IMR-90 (cell line): ENCODE measurements around the gene RASA1. TPM values are rescaled to one million over a fixed set of nuclear protein-coding genes. Genes with fewer than 3 reads are reported as not detected.

Source experiments
- ATAC-seq: fragments of 200-7000 bp; cut with Tn5 transposase; 2 replicates; pipeline ENCODE4 v1.9.1; 2020; ENCODE audit warnings: low read depth, mild to moderate bottlenecking, moderate library complexity
- BruUV-seq: library from RNA; stranded (reverse); fragments of 400-500 nt; replicated peaks from 2 replicates; lab custom pipeline; 2021; lab: Mats Ljungman, UMichigan
- CTCF ChIA-PET: fragments of 300-600 bp; formaldehyde crosslinking; extraction: SDS; loops from one replicate; lab custom pipeline; 2021; ENCODE audit warnings: antibody characterized with exemption; lab: Yijun Ruan, JAX
- POLR2A ChIA-PET: fragments of 300-600 bp; sonication (Branson Sonifier 250); formaldehyde crosslinking; loops from one replicate; lab custom pipeline; 2022; ENCODE audit warnings: antibody characterized with exemption; ENCODE audit not compliant: unreplicated experiment; lab: Charles Lee
- DNase-seq: peaks from one replicate; pipeline ENCODE4 v3.0.0; 2013
- H2AFZ ChIP-seq: replicated peaks from 2 replicates; pipeline ENCODE3; 2013; ENCODE audit warnings: low read length, mild to moderate bottlenecking; ENCODE audit not compliant: poor library complexity
- H2AK5ac ChIP-seq: 2 replicates; pipeline ENCODE4 v1.6.1; 2013; ENCODE audit warnings: low read depth, low read length, inconsistent platforms
- H2AK9ac ChIP-seq: replicated peaks from 2 replicates; pipeline ENCODE3; 2013; ENCODE audit warnings: mild to moderate bottlenecking, low read depth, low read length, moderate library complexity; ENCODE audit not compliant: poor library complexity
- H2BK120ac ChIP-seq: 2 replicates; pipeline ENCODE4 v1.6.1; 2013; ENCODE audit warnings: low read depth, low read length, inconsistent platforms
- H2BK15ac ChIP-seq: 3 replicates; pipeline ENCODE4 v1.6.1; 2013; ENCODE audit warnings: low read depth, low read length, inconsistent platforms
- H2BK20ac ChIP-seq: 2 replicates; pipeline ENCODE4 v1.6.1; 2013; ENCODE audit warnings: low read depth, mild to moderate bottlenecking, inconsistent platforms, low read length, moderate library complexity
- H2BK5ac ChIP-seq: 2 replicates; pipeline ENCODE4 v1.6.1; 2013; ENCODE audit warnings: mild to moderate bottlenecking, low read depth, low read length, inconsistent platforms; ENCODE audit not compliant: poor library complexity, severe bottlenecking
- H3K14ac ChIP-seq: replicated peaks from 2 replicates; pipeline ENCODE4 v1.6.1; 2013; ENCODE audit warnings: low read depth, low read length, inconsistent platforms
- H3K18ac ChIP-seq: 2 replicates; pipeline ENCODE4 v1.6.1; 2013; ENCODE audit warnings: low read depth, low read length, control low read depth
- H3K23ac ChIP-seq: 2 replicates; pipeline ENCODE4 v1.6.1; 2013; ENCODE audit warnings: low read depth, low read length, inconsistent platforms
- H3K27ac ChIP-seq: 2 replicates; pipeline ENCODE4 v1.5.1; 2013; ENCODE audit warnings: mild to moderate bottlenecking, control low read depth, low read length; ENCODE audit not compliant: insufficient read depth
- H3K27me3 ChIP-seq: 2 replicates; pipeline ENCODE4 v1.6.1; 2013; ENCODE audit warnings: low read length; ENCODE audit not compliant: control insufficient read depth, insufficient read depth
- H3K36me3 ChIP-seq: 2 replicates; pipeline ENCODE4 v1.6.1; 2013; ENCODE audit warnings: low read length, mixed read lengths; ENCODE audit not compliant: control insufficient read depth, insufficient read depth
- H3K4ac ChIP-seq: 2 replicates; pipeline ENCODE4 v1.6.1; 2013; ENCODE audit warnings: low read depth, low read length, inconsistent platforms
- H3K4me1 ChIP-seq: 2 replicates; pipeline ENCODE4 v1.6.1; 2013; ENCODE audit warnings: low read length, mixed read lengths; ENCODE audit not compliant: control insufficient read depth, insufficient read depth
- H3K4me2 ChIP-seq: 2 replicates; pipeline ENCODE4 v1.6.1; 2013; ENCODE audit warnings: low read depth, mild to moderate bottlenecking, control low read depth, low read length, moderate library complexity
- H3K4me3 ChIP-seq: 2 replicates; pipeline ENCODE4 v1.5.1; 2013; ENCODE audit warnings: low read depth, mild to moderate bottlenecking, control low read depth, low read length, moderate library complexity; ENCODE audit not compliant: insufficient read depth
- H3K56ac ChIP-seq: 2 replicates; pipeline ENCODE4 v1.6.1; 2013; ENCODE audit warnings: low read length, inconsistent platforms; ENCODE audit not compliant: insufficient read depth; ENCODE audit errors: extremely low read depth
- H3K79me1 ChIP-seq, 2 experiments: 2 replicates each; pipeline ENCODE4 v1.6.1; 2013; ENCODE audit warnings: low read length in 2 of 2, inconsistent platforms in 1 of 2, low read depth in 1 of 2
- H3K9ac ChIP-seq: 2 replicates; pipeline ENCODE4 v1.6.1; 2013; ENCODE audit warnings: low read depth, low read length, control low read depth
- H3K9me1 ChIP-seq: 2 replicates; pipeline ENCODE4 v1.6.1; 2013; ENCODE audit warnings: low read length, inconsistent platforms; ENCODE audit not compliant: insufficient read depth
- H3K9me3 ChIP-seq: 2 replicates; pipeline ENCODE4 v1.6.1; 2013; ENCODE audit warnings: low read length; ENCODE audit not compliant: control insufficient read depth, insufficient read depth
- H4K20me1 ChIP-seq: 2 replicates; pipeline ENCODE4 v1.6.1; 2013; ENCODE audit warnings: low read length, inconsistent platforms; ENCODE audit not compliant: insufficient read depth
- H4K5ac ChIP-seq: 2 replicates; pipeline ENCODE4 v1.6.1; 2013; ENCODE audit warnings: mild to moderate bottlenecking, low read depth, low read length, control low read depth
- H4K8ac ChIP-seq, 2 experiments: 2 replicates each; pipeline ENCODE4 v1.6.1; 2013; ENCODE audit warnings: low read depth in 2 of 2, low read length in 2 of 2, control low read depth in 1 of 2, inconsistent platforms in 1 of 2
- H4K91ac ChIP-seq: 2 replicates; pipeline ENCODE4 v1.6.1; 2013; ENCODE audit warnings: low read depth, low read length, inconsistent platforms; ENCODE audit not compliant: insufficient read depth
- BHLHE40 ChIP-seq: fragments of 150-350 bp; IDR thresholded peaks from 2 replicates; pipeline ENCODE4 v1.6.1; 2016; ENCODE audit warnings: mild to moderate bottlenecking, low read depth, low read length
- CHD1 ChIP-seq: IDR thresholded peaks from 2 replicates; pipeline ENCODE4 v1.6.1; 2012; ENCODE audit warnings: low read depth, low read length, improper control_type of control experiment
- MAZ ChIP-seq: IDR thresholded peaks from 2 replicates; pipeline ENCODE4 v1.6.1; 2012; ENCODE audit warnings: low read depth, mild to moderate bottlenecking, low read length, improper control_type of control experiment, moderate library complexity, borderline replicate concordance
- MXI1 ChIP-seq: IDR thresholded peaks from 2 replicates; pipeline ENCODE4 v1.6.1; 2012; ENCODE audit warnings: low read depth, mild to moderate bottlenecking, low read length, moderate library complexity, borderline replicate concordance
- RAD21 ChIP-seq: IDR thresholded peaks from 2 replicates; pipeline ENCODE4 v1.6.1; 2012; ENCODE audit warnings: low read length, improper control_type of control experiment
- RCOR1 ChIP-seq: IDR thresholded peaks from 2 replicates; pipeline ENCODE4 v1.6.1; 2012; ENCODE audit warnings: mild to moderate bottlenecking, low read length, improper control_type of control experiment; ENCODE audit not compliant: insufficient replicate concordance
- RFX5 ChIP-seq: IDR thresholded peaks from 2 replicates; pipeline ENCODE4 v1.8.0; 2012; ENCODE audit warnings: low read depth, mild to moderate bottlenecking, low read length, moderate library complexity
- SMC3 ChIP-seq: fragments of 150-350 bp; IDR thresholded peaks from 2 replicates; pipeline ENCODE4 v1.6.1; 2016; ENCODE audit warnings: low read depth, mild to moderate bottlenecking, antibody characterized with exemption, low read length, moderate library complexity
- dilution Hi-C: fragments of 300-500 bp; cut with HindIII; formaldehyde crosslinking; loops from one replicate; pipeline ENCODE4 v1.14.3; 2018; ENCODE audit warnings: low sequenced_read_pairs; ENCODE audit not compliant: unreplicated experiment
- in situ Hi-C: fragments of 300-500 bp; cut with MboI; formaldehyde crosslinking; loops from 3 replicates; pipeline ENCODE4 v1.14.3; 2019; ENCODE audit warnings: low sequenced_read_pairs, inconsistent platforms, mixed read lengths
- intact Hi-C: fragments of 100-400 bp; cut with micrococcal nuclease; formaldehyde crosslinking; loops from 2 replicates; pipeline ENCODE4 v1.10.0; 2022
- polyA plus RNA-seq, 3 experiments: library from polyadenylated mRNA; depleted of rRNA; stranded (reverse); fragments of >200 nt; gene quantifications; 2 replicates each; pipeline ENCODE4 v1.2.3, GENCODE V29; 2012; ENCODE audit warnings: low replicate concordance in 1 of 3
- total RNA-seq: library from RNA; depleted of rRNA; stranded (reverse); fragments of >200 nt; gene quantifications from 2 replicates; pipeline ENCODE4 v1.2.3, GENCODE V29; 2012
- TF ChIP-seq, protein P1 (sequence below): conservative IDR thresholded peaks from 2 replicates; pipeline ENCODE4 v1.5.1; 2012; ENCODE audit warnings: mild to moderate bottlenecking, low read depth, low read length, improper control_type of control experiment
- TF ChIP-seq, protein P2 (sequence below): fragments of 150-350 bp; IDR thresholded peaks from 2 replicates; pipeline ENCODE4 v1.6.1; 2016; ENCODE audit warnings: low read depth, mild to moderate bottlenecking, low read length, moderate library complexity, borderline replicate concordance
- TF ChIP-seq, protein P3 (sequence below): fragments of 150-350 bp; IDR thresholded peaks from 2 replicates; pipeline ENCODE4 v1.6.1; 2017; ENCODE audit warnings: mild to moderate bottlenecking, antibody characterized with exemption, low read length, low read depth

The RASA1 gene
- total and polyA plus RNA-seq, 2 of the 4 experiments (the other 2 are of a cell fraction): 37.6 to 45.7 TPM

DNA sequence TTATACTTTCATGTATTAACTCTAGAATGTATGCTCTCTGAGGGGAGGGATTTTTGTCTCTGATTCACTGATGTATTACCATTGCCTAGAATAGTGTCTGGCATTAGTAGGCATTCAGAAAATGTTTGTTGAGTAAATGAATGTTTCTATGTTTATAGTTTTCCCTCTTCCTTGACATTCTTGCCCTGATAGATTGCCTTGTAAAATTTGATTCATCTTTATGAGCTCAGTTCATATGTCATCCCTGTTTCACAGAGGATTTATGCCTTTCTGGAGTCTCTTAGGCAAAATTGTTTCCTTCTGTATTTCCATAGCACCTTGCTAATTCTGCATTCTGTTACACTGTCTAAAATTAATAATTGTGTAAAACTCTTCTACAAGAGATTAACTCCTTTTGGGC lies 72.3 kb downstream of the RASA1 start:
- H2BK120ac ChIP-seq: no peak overlapping the region
- H4K5ac ChIP-seq: no peak overlapping the region
- no peak overlapping the region for H2AFZ ChIP-seq
- H2AK5ac ChIP-seq: no peak overlapping the region
- no peak overlapping the region for H3K14ac ChIP-seq
- H3K27ac ChIP-seq: no peak overlapping the region
- CTCF ChIA-PET: no interaction called here
- H3K4me3 ChIP-seq: no peak overlapping the region
- peaks cover 13% of the 10 kb centered on the region for H3K36me3 ChIP-seq
- no peak for DNase-seq
- no peaks in the 10 kb centered on the region for H3K9me3 ChIP-seq
- TF ChIP-seq, protein P1, sequence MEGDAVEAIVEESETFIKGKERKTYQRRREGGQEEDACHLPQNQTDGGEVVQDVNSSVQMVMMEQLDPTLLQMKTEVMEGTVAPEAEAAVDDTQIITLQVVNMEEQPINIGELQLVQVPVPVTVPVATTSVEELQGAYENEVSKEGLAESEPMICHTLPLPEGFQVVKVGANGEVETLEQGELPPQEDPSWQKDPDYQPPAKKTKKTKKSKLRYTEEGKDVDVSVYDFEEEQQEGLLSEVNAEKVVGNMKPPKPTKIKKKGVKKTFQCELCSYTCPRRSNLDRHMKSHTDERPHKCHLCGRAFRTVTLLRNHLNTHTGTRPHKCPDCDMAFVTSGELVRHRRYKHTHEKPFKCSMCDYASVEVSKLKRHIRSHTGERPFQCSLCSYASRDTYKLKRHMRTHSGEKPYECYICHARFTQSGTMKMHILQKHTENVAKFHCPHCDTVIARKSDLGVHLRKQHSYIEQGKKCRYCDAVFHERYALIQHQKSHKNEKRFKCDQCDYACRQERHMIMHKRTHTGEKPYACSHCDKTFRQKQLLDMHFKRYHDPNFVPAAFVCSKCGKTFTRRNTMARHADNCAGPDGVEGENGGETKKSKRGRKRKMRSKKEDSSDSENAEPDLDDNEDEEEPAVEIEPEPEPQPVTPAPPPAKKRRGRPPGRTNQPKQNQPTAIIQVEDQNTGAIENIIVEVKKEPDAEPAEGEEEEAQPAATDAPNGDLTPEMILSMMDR: no peak
- no peak for TF ChIP-seq SMC3
- TF ChIP-seq, protein P2, sequence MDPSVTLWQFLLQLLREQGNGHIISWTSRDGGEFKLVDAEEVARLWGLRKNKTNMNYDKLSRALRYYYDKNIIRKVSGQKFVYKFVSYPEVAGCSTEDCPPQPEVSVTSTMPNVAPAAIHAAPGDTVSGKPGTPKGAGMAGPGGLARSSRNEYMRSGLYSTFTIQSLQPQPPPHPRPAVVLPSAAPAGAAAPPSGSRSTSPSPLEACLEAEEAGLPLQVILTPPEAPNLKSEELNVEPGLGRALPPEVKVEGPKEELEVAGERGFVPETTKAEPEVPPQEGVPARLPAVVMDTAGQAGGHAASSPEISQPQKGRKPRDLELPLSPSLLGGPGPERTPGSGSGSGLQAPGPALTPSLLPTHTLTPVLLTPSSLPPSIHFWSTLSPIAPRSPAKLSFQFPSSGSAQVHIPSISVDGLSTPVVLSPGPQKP: no peak
- no peak for TF ChIP-seq CHD1
- no peak for TF ChIP-seq RAD21
- TF ChIP-seq, protein P3, sequence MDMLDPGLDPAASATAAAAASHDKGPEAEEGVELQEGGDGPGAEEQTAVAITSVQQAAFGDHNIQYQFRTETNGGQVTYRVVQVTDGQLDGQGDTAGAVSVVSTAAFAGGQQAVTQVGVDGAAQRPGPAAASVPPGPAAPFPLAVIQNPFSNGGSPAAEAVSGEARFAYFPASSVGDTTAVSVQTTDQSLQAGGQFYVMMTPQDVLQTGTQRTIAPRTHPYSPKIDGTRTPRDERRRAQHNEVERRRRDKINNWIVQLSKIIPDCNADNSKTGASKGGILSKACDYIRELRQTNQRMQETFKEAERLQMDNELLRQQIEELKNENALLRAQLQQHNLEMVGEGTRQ: no peak
- no peak for TF ChIP-seq MAZ
- TF ChIP-seq MXI1: no peak
- TF ChIP-seq RFX5: no peak
- no peak for TF ChIP-seq RCOR1
- no peak for TF ChIP-seq BHLHE40
- dilution Hi-C loops: no loop called here
- H3K56ac ChIP-seq: no peak overlapping the region
- no peak overlapping the region for H2BK15ac ChIP-seq
- H4K91ac ChIP-seq: no peak overlapping the region
- H3K27me3 ChIP-seq: no peaks in the 10 kb centered on the region
- H4K20me1 ChIP-seq: no peaks in the 10 kb centered on the region
- H4K8ac ChIP-seq: no peak overlapping the region
- no peak overlapping the region for H2BK5ac ChIP-seq
- BruUV-seq: no TSS peak
- no peak overlapping the region for H2AK9ac ChIP-seq
- in situ Hi-C loops: no loop called here
- POLR2A ChIA-PET: no interaction called here
- no peaks in the 10 kb centered on the region for H3K9me1 ChIP-seq
- no peak for ATAC-seq
- no peak overlapping the region for H3K9ac ChIP-seq
- H3K4me1 ChIP-seq: no peaks in the 10 kb centered on the region
- no peak overlapping the region for H3K4ac ChIP-seq
- H3K18ac ChIP-seq: no peak overlapping the region
- H2BK20ac ChIP-seq: no peak overlapping the region
- no peak overlapping the region for H3K4me2 ChIP-seq
- H3K79me1 ChIP-seq: peaks cover 11 to 17% of the 10 kb centered on the region in 2 experiments
- no peak overlapping the region for H3K23ac ChIP-seq
- intact Hi-C loops: no loop called here
